HG03025 (cell line): ENCODE measurements around the gene TTYH3.
"Not testable (repeated sequence)": the region's sequence is repeated elsewhere in the genome, so short reads cannot be mapped to it uniquely, and the experiment has no call there.

Experiments used
- ATAC-seq: cut with Tn5 transposase; IDR thresholded peaks from one replicate; pipeline ENCODE4 v1.9.1; 2021; ENCODE audit warnings: mild to moderate bottlenecking, moderate library complexity; ENCODE audit not compliant: unreplicated experiment, low FRiP score

Gene TTYH3

DNA sequence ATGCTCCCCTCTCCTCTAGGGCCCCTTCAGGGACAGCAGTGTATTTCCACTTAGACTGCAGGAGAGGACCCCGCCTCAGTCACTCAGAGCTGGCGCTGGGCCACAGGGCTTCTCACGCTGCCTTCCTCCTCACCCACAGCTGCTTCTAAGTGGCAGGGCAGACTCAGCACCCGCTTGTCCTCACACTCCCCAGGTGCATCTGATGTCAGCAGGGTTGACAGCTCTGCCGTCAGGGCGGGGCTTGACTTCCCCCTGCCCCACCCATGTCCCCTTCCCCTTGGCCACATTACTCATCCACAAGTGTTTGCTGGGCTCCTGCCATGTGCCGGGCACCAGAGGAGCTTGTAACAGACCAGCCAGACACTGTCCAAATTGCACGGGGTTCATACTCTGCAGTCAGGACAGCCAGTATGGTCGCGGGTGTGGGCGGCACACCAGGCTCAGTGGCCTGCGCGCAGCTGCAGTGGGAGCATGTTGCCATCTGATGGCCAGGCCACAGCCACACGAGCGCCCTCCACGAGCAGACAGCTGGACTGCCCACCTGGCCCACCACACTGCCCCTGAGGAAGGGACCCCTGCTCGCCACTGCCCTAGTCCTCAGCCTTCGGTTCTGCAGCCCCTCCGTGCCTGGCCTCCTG is 29.3 kb upstream of the TTYH3 start:
- no peak for ATAC-seq

DNA sequence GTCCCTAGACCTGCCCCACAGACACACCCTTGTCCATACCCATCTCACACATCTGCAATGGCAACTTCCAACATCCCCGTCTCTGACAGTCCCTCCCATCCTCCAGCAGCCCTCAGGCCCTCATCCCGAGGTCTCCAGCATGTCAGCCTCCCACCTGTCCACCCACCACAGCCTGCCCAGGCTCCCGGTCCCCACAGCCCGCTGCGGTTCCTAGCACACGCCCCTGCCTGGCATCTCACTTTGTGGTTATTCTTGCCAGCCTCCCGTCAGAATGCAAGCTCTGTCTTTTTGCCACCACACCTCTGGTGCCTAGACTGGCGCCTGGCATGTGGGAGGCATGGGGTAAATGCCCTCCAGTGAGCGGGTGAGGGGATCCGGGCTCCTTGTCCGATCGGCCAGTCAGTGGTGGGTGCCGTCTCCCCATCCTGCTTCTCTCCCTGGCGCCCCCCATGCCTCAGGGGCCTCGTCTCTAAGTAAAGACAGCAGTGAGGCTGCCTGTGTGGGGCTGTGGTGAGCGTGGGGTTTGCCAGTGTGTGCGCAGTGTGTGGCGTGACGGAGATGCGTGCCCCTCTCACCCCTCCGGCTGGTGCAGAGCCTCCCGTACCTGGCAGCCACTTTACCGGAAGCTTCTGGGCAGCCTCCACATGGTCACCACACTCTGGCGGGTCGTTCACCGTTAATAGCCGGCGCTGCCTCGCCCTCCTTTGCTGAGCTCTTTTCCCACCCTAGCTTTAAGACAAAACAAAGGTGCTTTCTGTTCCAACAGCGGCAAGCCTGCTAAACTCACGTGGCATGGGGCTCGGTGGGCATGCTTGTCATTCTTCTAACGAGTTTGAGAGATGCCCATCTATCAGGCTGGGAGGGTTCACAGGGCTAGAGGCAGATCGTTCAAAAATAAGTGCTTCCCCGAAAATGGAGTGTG is 28.5 kb upstream of the TTYH3 start:
- no peak for ATAC-seq

DNA sequence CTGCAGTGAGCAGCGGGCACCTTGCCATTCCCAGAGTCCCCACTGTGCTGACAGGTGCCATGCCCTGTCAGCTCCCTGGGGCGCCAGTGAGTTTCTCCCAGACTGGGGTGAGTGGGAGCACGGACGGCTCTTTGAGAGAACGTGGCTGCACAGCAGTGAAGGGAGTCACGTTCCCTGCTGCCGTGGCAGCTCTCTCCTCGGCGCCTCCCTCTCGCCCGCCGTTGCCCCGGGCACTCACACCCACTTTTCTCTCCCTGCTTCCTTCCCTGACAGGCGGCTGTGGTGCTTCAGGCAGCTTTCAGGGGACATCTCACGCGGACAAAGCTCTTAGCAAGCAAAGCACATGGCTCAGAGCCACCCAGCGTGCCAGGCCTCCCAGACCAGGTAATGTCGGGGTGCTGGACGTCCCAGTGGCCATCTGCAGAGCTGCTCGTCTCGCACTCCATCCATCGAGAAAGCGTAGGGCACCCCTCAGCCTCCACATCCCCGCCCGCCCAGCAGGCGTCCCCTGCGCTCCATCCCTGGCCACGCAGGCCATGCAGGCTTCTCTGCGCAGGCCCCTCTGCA is 27.1 kb upstream of the TTYH3 start:
- no peak for ATAC-seq

DNA sequence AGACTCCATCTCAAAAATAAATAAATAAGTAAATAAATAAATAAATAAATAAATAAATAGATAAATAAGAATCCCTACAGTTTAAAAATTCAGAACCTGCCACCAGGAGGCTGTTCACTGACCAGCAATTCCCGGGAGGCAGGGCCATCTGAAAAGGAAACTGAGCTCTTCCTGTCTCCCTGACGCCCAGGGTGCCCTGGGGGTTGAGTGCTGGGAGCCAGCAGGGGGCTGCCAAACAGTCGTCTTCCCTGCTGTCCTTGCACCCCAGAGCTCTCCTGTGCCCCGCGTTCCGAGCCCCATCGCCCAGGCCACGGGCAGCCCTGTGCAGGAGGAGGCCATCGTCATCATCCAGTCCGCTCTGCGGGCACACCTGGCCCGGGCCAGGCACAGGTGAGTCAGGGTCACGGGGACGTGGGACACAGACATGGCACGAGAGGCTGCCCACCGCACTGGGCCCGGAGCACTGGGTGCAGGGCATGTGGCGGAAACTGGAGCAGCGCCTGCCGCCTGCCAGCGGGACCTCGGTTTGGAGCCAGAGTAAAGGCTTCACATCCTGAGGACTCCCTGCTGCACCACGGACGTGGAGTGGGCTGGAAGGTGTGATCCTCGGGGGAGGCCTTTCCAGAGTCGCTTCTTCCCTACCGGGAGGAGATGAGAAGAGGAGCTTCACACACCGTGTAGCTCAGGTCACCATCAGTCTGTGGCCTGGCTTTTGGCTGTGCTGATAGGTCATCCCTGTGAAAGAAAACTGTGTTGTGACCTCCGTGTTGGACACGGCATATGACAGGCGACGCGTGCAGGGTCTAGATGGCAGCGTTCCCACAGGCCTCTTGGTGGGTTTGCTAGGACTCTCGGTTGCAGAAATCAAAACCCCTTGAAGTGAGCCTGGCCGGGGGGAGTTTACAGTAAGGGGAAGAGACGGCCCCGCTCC is 25.9 kb upstream of the TTYH3 start:
- no peak for ATAC-seq

DNA sequence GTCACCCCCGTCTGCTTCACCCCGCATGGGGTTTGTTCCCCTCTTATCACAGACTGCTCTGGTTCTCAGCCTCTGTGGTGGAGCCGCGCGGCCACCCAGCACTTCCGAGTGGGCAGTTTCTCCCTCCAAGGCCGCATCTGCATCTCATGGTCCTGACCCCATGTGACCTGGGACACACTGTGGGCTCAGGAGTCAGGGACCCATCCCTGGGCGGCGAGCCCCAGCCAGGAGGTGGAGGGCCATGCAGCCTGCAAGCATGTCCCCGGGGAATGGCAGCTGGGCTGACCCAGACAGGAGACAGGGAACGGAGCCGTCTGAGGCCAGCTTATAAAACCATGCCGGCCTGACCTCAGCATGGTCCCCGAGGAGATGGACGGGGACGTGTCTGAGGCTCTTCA is 25.2 kb upstream of the TTYH3 start:
- no peak for ATAC-seq

DNA sequence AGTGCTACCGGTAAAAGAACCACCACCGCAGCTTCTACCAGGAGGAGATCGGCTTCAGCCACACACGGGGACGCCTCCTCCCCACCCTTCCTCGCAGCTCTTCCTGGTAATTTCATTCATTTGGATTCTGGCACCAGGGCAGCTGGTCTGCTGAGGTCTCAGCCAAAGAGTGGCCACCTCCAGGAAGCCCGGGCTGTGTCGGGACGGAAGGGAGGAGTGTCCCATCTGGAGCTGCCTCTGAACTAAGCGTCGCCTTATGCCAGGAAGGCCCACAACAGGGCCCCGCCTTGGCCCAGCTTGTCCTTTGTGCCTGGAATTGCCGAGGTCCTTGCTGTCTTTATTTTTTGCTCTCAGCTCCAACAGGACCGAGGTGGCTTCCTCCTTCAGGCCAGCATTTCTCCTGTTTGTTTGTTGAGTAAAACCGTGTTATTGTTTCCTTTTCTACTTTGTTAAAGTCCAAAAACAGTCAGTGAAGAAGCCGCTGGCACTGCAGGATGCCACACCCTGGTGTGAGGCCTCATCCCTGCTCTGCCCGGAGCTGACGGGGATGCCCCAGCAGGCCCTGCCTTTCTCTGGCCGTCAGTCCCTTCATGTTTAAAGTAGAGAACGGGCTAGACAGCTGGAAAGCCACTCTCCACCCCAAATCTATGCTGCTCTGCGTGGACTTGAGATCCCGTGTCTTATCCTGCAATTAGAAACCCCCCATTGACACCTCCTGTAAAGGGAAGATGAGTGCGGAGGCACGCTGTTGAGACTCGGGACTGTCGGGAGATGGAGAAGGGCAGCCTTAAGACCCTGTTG is 24.5 kb upstream of the TTYH3 start:
- ATAC-seq: no peak

DNA sequence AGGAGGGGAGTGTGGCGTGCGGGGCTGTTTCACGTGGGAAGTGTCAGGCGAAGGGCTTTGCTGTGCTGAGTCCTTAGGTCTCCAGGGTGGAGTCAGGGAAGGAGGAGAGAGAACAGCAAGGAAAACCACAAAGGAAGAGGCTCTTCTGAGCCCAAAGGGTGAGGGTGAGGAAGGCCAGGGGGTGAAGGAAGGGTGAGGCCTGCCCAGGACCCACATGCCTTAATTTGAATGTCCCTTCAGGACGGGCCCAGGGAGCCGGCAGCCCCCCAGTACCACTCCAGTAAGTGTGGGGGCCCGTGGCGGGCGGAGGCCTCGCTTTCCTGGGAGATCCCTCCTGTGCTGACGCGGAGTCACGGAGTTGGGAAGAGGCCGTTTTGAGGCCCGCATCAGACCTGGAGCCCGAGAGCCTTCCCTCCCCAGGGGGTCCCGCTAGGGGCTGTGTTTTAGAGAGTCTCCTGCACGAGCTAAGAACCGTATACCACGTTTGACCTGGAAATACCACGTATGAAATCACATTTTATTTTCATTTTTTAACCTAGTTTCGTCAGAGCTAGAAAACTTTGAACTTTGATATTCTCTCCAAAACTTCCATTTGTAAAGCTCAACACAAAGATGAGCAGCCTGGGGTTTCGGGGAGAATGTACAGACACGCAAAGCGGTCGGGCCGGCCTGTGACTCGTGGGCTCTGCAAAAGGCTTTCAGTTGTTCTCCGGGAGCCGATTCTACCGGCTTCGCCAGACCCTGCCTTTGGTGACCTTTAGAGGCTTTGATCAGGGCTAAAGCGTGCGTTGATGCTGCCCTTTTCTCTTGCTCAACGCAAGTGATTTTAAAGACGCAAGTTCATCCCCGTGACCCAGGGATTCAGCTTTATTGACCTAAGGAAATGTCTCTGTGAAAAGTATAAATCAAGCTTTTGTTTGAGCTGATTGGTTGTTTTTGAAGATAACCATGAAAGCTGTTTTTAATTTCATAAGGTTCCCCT is 23.6 kb upstream of the TTYH3 start:
- no peak for ATAC-seq

DNA sequence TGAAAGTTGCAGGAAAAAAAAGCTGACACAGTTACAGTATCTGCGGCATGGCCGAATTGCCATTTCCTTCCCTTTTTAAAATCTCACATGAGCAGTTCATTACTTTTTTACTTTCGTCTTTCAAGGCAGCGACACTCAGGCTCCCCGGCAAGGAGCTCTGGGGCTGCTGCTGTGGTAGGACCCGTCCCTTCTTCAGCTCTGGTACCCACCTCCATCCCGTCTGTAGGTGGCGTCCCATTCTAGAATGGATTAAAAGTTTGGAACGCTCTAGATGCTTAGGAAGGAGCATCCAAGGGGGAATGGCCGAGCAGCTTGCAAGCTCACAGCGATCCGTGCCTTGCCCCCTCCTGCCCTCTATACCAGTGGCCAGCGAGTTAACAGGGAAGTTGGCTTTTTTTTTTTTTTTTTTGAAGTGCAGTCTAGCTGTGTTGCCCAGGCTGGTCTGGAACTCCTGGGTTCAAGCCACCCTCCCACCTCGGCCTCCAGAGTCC is 22.8 kb upstream of the TTYH3 start:
- ATAC-seq: no peak

DNA sequence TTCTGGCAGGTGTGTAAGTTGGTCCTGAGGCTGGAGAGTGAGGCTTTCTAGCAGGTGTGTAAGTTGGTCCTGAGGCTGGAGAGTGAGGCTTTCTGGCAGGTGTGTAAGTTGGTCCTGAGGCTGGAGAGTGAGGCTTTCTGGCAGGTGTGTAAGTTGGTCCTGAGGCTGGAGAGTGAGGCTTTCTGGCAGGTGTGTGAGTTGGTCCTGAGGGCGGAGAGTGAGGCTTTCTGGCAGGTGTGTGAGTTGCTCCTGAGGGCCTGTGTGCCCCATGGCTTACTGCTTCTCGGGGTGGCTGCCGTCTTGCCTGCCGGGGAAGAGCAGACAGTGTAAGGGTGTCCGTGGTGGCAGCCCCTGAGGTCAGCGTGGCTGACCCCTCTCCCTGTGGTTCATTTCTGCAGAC is 22.1 kb upstream of the TTYH3 start:
- not testable (repeated sequence) for ATAC-seq

DNA sequence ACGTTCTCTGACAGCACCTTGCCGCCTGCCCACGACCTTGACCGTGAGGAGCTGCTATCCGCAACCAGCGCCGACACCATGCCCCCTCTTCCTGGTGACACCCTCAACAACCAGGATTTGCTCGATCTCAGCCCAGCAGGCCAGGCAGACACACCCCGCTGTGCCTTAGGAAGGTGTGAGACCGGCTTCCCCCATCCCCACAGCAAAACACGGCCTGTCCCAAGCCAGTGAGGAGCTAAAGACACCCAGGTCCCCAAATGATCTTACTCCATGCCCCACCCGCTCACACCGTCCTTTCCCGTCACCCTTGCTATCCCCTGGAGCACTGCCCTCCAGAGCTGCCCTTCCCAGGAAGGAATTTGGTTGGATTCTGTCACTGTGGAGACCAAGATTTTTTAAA is 21.3 kb upstream of the TTYH3 start:
- no peak for ATAC-seq

DNA sequence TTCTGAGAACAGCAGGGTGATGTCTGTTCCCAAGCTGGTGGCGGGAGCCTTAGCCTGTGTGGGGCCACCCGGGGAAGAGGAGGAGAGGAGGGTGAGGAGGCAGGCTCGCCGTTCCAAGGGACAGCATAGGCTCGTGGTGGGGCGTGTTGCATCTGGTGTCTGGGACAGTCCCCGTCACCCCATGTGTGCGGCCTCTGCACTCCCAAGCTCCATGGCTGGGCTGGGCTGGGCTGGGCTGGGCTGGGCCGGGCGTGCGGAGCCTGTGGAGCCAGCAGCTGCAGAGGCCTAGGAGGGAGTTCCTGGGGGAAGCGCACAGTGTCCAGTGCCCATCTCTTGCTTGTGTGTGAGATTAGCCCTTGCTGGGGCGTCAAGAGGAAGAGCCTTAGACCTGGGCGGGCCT is 20.9 kb upstream of the TTYH3 start:
- no peak for ATAC-seq

DNA sequence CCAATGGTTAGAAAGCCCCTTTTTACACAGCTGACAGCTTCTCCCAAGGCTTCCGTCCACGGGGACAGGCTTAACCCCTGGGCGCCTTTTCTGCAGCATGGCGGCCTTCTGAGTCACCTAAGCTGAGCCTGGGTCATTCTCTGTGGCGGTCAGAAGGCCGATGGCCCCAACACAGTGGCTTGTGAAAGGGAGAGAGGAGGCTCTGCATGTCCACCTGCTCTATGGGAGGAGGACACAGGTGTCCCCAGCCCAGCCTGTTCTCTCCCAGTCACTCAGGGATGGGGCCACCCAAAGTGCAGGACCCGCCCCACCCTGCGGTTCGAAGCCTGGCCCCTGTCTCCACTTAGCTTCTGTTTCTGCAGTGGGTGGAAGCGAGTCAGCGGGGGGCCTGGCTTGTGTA is 20.4 kb upstream of the TTYH3 start:
- ATAC-seq: no peak

DNA sequence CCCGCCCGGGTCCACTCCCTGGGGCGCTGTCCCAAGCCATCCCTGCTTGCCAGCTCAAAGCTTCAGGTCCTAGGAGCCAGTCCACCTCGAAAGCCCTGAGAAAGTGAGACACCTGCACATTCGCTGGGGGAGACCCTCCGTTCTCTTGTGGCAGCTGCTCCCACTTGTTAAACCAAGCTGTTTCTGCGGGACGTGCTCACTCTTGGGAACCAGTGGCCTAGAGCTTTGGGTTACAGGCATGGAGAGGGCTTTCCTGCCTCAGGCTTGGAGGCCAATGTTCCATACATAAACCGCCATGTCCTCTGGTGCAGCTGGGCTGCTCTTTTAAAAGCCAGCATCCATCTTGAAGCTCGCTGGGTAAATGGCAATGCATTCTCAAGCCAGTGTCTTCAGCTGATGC is 19.9 kb upstream of the TTYH3 start:
- no peak for ATAC-seq

DNA sequence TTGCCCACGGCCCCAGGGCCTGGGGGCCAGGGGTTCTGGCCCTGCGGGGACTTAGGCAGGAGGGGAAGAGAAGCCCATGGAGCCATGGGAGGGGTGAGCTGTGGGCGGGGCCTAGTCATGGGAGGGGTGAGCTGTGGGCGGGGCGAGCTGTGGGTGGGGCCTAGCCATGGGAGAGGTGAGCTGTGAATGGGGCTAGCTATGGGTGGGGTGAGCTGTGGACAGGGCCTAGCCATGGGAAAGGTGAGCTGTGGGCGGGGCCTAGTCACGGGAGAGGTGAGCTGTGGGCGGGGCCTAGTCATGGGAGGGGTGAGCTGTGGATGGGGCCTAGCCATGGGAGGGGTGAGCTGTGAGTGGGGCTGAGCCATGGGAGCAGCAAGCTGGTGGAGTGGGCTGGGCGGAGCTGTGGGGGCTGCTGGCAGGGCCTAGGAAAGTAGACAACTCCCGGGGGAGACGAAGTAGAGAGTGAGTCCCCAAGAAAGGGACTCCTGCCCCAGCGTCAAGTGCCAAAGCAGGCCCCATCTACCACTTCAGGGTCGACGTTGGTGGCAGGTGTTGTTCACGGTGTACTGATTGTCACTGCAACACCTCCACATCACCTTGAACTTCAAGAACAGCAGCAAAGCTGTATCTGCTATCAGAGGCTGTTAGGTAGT is 19.2 kb upstream of the TTYH3 start:
- ATAC-seq: no peak

DNA sequence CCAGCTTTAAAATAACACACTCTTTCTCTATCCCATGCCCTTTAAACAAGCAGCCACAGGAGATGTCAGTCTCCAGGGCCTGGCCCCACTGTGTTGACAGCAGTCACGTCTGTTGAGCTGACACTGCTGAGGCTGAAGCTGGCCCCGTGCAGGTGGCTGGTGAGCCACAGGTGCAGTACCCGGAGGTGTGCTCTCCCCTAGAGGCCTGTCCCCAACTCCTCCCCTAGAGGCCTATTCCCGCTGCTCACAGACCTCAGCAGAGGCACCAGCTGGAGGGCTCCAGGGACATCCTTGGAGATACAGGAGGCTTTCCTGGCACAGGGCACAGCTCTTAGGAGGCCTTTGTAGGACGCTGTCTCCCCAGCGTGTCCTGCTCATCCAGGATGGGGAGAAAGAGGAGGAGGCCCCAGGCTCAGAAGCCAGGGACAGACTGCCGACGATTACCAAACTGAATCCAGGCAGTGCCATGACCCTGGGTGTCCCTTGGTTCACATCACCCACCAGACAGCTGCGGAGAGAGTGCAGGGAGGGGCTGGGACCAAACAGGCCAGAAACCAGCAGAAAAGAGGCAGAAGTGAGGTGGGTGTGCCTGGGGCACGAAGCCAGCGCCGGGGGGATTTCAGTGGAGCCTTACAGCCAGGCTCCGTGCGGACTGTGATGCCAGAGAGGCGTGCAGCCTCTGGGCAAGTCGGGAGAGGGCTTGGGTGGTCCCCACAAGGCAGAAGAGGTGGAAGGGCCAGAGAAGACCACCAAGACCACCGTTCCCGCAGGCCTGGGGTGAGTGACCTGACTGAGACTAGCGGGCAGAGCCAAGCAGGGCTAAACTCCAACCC is 18.5 kb upstream of the TTYH3 start:
- no peak for ATAC-seq

DNA sequence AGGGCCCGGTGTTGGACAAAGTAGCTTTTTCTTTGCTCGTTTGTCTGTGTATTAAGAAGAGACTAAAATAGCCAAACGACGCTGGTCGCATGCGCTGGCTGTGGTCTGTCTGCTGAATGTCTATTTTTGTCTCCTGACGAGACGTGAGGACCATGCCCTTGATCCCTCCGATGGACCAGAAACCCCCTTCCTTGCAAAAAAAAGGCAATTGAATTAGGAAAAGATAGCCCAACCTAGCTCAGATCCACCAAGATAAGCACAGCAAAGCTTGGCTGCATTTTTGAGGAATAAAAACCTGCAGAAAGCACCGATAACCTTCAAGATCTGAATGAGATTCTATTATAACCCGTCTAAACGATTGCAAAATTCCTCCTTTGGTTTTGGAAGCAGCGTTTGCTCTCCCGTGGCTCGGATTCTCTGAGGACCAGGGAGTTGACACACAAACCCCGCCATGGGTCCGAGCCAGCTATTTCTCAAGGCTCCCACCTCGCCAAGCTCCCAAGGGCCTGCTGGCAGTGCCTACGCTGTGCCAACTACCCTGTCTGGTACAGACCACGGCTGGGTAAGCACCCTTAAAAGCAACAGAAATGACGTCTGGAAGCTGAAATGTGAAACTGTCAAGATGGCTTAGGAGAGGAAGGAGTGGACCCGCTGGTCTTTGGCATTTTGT is 17.7 kb upstream of the TTYH3 start:
- ATAC-seq: no peak
